Testis (tissue), 3 donors: ENCODE measurements around the gene ARID4B. TPM values are rescaled to one million over a fixed set of nuclear protein-coding genes. Genes with fewer than 3 reads are reported as not detected.
"Not testable (repeated sequence)": the region's sequence is repeated elsewhere in the genome, so short reads cannot be mapped to it uniquely, and the experiment has no call there.

ENCODE experiments used
- DNase-seq: peaks from one replicate; pipeline ENCODE4 v3.0.0-alpha.2; 2019
- H3K27ac ChIP-seq, 2 donors: fragments of 200-600 bp; sonication (generic); one replicate each; pipeline ENCODE4 v1.5.1; 2019
- H3K27me3 ChIP-seq: fragments of 200-600 bp; sonication (generic); one replicate; pipeline ENCODE4 v1.5.1; 2019
- H3K36me3 ChIP-seq: fragments of 200-600 bp; sonication (generic); one replicate; pipeline ENCODE4 v1.5.1; 2017; ENCODE audit warnings: low read depth; ENCODE audit errors: missing control alignments
- H3K4me1 ChIP-seq: fragments of 200-600 bp; sonication (generic); one replicate; pipeline ENCODE4 v1.5.1; 2019
- H3K4me3 ChIP-seq, 2 donors: fragments of 200-600 bp; sonication (generic); one replicate each; pipeline ENCODE4 v1.5.1; 2017 to 2019
- H3K9me3 ChIP-seq: fragments of 200-600 bp; sonication (generic); one replicate; pipeline ENCODE4 v1.5.1; 2017
- POLR2A ChIP-seq: fragments of 450-650 bp; IDR thresholded peaks from one replicate; pipeline ENCODE4 v1.6.1; 2017; ENCODE audit warnings: antibody characterized with exemption, mild to moderate bottlenecking, moderate library complexity
- WGBS, 2 donors: methylation state at CpG; one replicate each; pipeline ENCODE4 v1.1.5; 2018; 5-methylcytosine and 5-hydroxymethylcytosine counted together
- intact Hi-C: fragments of 100-400 bp; cut with DNase I; formaldehyde crosslinking; loops from one replicate; pipeline ENCODE4 v1.15.1; 2023; ENCODE audit warnings: low total_unique reads
- polyA plus RNA-seq: library from polyadenylated mRNA; stranded (reverse); fragments of 350-450 nt; fragmentation: Illumina TruSeq; extraction: RNeasy Lipid Tissue Mini Kit (QIAGEN cat#74804); gene quantifications from one replicate; pipeline ENCODE4 v1.2.3, GENCODE V29; 2014; ENCODE audit warnings: low read depth, low replicate concordance; ENCODE audit not compliant: insufficient read depth
- total RNA-seq, 2 donors: library from RNA; depleted of rRNA; stranded (reverse); fragments of >200 nt; gene quantifications; one replicate each; pipeline ENCODE4 v1.2.3, GENCODE V29; 2016
- TF ChIP-seq, protein P1 (sequence below), 3 experiments: fragments of 450-650 bp in 2 of 3; fragments of 200-600 bp in 1 of 3; sonication (generic) in 1 of 3; IDR thresholded peaks; one replicate each; pipeline ENCODE4 v1.5.1; 2016 to 2019; ENCODE audit warnings: antibody characterized with exemption in 3 of 3, mild to moderate bottlenecking in 2 of 3, moderate library complexity in 1 of 3

Gene ARID4B
- total and polyA plus RNA-seq, 3 donors from 2014 or later: 11.6 to 72.4 (median 60.0) TPM

DNA sequence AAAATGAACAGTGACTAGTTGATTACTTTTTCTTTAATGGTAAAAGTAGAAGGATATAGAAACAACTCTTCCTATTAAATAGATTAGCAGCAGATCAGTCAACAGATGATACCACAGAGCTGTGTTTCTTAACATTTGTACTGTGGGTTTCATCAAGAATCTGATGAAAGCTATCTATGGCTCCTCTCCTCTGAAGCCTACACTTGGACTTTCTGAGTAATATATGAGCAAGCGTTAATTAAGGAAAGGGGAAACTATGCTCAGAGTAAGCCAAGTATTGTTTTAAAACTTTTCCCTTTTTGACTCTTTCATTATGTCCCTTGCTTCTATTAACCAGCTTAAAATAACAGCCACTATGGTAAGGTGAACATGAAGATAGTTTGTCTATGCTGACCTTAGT is 10.8 kb downstream of the ARID4B start:
- H3K9me3 ChIP-seq: no peaks in the 10 kb centered on the region
- TF ChIP-seq, protein P1, sequence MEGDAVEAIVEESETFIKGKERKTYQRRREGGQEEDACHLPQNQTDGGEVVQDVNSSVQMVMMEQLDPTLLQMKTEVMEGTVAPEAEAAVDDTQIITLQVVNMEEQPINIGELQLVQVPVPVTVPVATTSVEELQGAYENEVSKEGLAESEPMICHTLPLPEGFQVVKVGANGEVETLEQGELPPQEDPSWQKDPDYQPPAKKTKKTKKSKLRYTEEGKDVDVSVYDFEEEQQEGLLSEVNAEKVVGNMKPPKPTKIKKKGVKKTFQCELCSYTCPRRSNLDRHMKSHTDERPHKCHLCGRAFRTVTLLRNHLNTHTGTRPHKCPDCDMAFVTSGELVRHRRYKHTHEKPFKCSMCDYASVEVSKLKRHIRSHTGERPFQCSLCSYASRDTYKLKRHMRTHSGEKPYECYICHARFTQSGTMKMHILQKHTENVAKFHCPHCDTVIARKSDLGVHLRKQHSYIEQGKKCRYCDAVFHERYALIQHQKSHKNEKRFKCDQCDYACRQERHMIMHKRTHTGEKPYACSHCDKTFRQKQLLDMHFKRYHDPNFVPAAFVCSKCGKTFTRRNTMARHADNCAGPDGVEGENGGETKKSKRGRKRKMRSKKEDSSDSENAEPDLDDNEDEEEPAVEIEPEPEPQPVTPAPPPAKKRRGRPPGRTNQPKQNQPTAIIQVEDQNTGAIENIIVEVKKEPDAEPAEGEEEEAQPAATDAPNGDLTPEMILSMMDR (IDR thresholded peaks at IDR 0.05): no peak
- no peak for TF ChIP-seq POLR2A
- H3K4me1 ChIP-seq: peaks cover 14% of the 10 kb centered on the region
- H3K4me3 ChIP-seq: no peak overlapping the region
- no peak for DNase-seq
- intact Hi-C loops: no loop called here
- H3K27me3 ChIP-seq: no peaks in the 10 kb centered on the region
- H3K36me3 ChIP-seq: no peaks in the 10 kb centered on the region
- H3K27ac ChIP-seq: no peak overlapping the region
- 40 to 69% methylated on average over 1 of the region's 1 CpG for WGBS, 2 donors

DNA sequence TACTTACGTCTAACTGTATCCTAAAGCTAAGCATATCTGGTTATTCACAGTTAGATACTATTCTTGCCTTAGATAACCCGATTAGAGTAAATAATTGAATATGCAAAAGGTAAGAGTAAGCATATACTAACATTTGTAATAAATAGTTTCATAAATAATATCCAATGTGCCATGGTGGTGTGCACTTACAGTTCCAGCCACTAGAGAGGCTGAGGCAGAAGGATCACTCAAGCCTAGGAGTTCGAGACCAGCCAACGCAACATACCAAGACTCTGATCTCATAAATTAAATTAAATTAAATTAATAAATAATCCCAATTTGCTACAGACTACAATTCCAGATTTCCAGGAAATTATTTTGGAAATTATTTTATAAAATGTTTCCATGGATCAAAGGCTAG is 12.2 kb downstream of the ARID4B start:
- intact Hi-C loops: no loop called here
- 89 to 97% methylated on average over 4 of the region's 4 CpGs for WGBS, 2 donors
- Histone ChIP-seq H3K9me3 (no peaks in the 10 kb centered on the region), H3K36me3 (no peaks in the 10 kb centered on the region), H3K27me3 (no peaks in the 10 kb centered on the region), H3K4me3 (no peak overlapping the region), H3K27ac (no peak overlapping the region), H3K4me1 (peaks cover 14% of the 10 kb centered on the region)
- DNase-seq: no peak
- TF ChIP-seq, protein P1 (IDR thresholded peaks at IDR 0.05): no peak
- TF ChIP-seq POLR2A: no peak

DNA sequence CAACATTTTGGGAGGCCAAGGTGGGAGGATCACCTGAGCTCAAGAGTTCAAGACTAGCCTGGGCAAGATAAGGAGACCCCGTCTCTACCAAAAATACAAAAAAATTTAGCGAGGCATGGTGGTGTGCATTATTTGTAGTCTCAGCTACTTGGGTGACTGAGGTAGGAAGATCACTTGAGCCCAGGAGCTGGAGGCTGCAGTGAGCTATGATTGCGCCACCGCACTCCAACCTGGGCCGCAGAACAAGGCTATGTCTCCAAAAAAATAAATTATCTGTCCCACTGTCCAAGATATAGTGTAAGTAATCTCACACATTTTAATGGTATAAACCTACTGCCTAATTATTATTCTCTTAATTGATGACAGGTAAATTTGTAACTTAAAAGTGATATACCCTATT is 12.8 kb downstream of the ARID4B start:
- intact Hi-C loops: no loop called here
- DNase-seq: no peak
- TF ChIP-seq POLR2A: no peak
- TF ChIP-seq, protein P1 (IDR thresholded peaks at IDR 0.05): no peak
- no peaks in the 10 kb centered on the region for H3K9me3 ChIP-seq
- no peaks in the 10 kb centered on the region for H3K27me3 ChIP-seq
- H3K36me3 ChIP-seq: no peaks in the 10 kb centered on the region
- peaks cover 14% of the 10 kb centered on the region for H3K4me1 ChIP-seq
- H3K4me3 ChIP-seq: no peak overlapping the region
- H3K27ac ChIP-seq: no peak overlapping the region
- 94 to 96% methylated on average over 4 to 5 of the region's 5 CpGs for WGBS, 2 donors

DNA sequence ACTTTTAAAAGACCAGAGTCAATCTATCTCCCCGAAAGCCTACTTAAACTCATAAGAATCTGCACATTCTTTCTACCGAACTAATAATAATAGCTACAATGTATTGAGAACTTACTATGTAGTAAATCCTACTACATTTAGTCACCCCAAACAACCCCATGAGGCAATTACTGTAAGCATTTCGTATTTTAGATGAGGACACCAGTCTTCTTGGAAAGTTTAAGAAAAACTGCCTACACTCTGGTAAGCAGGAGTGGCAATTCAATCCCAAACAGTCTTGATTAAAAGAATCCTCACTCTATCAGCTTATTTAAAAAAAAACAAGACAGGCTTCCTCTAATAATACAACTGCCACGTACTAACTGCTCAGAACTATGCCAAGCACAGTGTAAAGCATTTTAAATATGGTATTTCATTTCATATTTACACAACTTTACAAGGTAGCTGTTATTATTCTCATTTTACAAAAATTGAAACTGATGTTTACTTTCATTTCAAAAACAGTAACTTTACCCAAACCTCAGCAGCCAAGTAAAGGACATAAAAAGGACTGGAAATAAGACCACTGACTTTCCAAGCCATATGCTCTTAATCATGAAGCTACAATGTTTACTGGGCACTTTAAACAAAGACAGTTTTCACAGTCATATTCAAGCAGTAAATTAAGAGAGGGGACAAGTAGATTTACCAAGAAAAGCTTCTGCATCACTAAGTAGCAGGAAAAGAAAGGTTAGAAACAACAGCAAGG is 13.9 kb downstream of the ARID4B start:
- TF ChIP-seq, protein P1 (IDR thresholded peaks at IDR 0.05): no peak
- no peak for TF ChIP-seq POLR2A
- H3K4me3 ChIP-seq: no peak overlapping the region
- H3K36me3 ChIP-seq: no peaks in the 10 kb centered on the region
- H3K9me3 ChIP-seq: no peaks in the 10 kb centered on the region
- H3K4me1 ChIP-seq: peaks cover 14% of the 10 kb centered on the region
- intact Hi-C loops: no loop called here
- DNase-seq: no peak
- no peaks in the 10 kb centered on the region for H3K27me3 ChIP-seq
- 37 to 44% methylated on average over 4 of the region's 4 CpGs for WGBS, 2 donors
- H3K27ac ChIP-seq: no peak overlapping the region

DNA sequence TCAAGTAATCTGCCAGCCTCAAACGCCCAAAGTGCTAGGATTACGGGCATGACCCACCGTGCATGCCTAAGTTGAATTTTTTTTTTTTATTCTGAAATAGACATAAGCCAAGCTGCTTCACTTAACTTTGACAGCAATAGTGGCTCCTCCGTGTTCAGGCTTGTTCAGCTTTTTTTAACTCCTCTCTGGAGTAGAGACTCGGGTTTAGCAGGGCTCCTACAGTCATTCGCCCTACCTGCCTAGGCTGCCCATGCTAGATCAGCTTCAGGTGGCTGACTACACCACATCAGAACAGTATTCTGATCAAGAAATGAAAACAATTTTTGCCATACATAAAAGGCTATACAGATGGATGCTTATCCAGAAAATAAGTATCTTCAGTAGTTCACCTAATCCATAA is 14.7 kb downstream of the ARID4B start:
- H3K36me3 ChIP-seq: no peaks in the 10 kb centered on the region
- no peak overlapping the region for H3K4me3 ChIP-seq
- H3K27ac ChIP-seq: no peak overlapping the region
- WGBS, 2 donors: 65 to 67% methylated on average over 6 of the region's 6 CpGs
- no peak for TF ChIP-seq POLR2A
- TF ChIP-seq, protein P1 (IDR thresholded peaks at IDR 0.05): no peak
- H3K9me3 ChIP-seq: no peaks in the 10 kb centered on the region
- intact Hi-C loops: no loop called here
- H3K27me3 ChIP-seq: no peaks in the 10 kb centered on the region
- H3K4me1 ChIP-seq: peaks cover 14% of the 10 kb centered on the region
- no peak for DNase-seq

DNA sequence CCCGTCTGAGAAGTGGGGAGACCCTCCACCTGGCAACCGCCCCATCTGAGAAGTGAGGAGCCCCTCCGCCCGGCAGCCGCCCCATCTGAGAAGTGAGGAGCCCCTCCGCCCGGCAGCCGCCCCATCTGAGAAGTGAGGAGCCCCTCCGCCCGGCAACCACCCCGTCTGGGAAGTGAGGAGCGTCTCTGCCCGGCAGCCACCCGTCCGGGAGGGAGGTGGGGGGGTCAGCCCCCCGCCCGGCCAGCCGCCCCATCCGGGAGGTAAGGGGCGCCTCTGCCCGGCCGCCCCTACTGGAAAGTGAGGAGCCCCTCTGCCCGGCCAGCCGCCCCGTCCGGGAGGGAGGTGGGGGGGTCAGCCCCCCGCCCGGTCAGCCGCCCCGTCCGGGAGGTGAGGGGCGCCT is 18.8 kb downstream of the ARID4B start:
- H3K4me1 ChIP-seq: peaks cover 29% of the 10 kb centered on the region
- H3K27me3 ChIP-seq, H3K9me3 ChIP-seq, H3K36me3 ChIP-seq, intact Hi-C loops, H3K4me3 ChIP-seq, H3K27ac ChIP-seq, DNase-seq: not testable (repeated sequence)
- WGBS, 2 donors: 98 to 100% methylated on average over 2 to 25 of the region's 32 CpGs
